Activated T-helper 2 cell treated with anti-CD3 and anti-CD28 coated beads, Interferon-gamma antibody, Interleukin-2, Interleukin-4, amounts not matched to agents 10 μg/mL and 5 μg/mL and 100 μg/mL, durations not matched to agents 14 hours and 24 hours and 36 hours (primary cell): ENCODE measurements around the gene TBX10. TPM values are rescaled to one million over a fixed set of nuclear protein-coding genes. Genes with fewer than 3 reads are reported as not detected.
A peak's percentile ranks its signal among the peaks of the same experiment; 100 is the strongest.
"Not testable (repeated sequence)": the region's sequence is repeated elsewhere in the genome, so short reads cannot be mapped to it uniquely, and the experiment has no call there.

Source experiments
- DNase-seq: peaks from one replicate; pipeline ENCODE4 v3.0.0; 2021; ENCODE audit warnings: low spot score
- H3K27ac Mint-ChIP-seq: one replicate; pipeline ENCODE4 v1.8.0; 2021; ENCODE audit warnings: mixed read lengths
- H3K27me3 Mint-ChIP-seq: one replicate; pipeline ENCODE4 v1.8.0; 2021; ENCODE audit warnings: low read depth, mixed read lengths
- H3K36me3 Mint-ChIP-seq: one replicate; pipeline ENCODE4 v1.8.0; 2021; ENCODE audit warnings: low read depth, mixed read lengths
- H3K4me1 Mint-ChIP-seq: one replicate; pipeline ENCODE4 v1.8.0; 2021; ENCODE audit warnings: low read depth, mixed read lengths
- H3K4me3 Mint-ChIP-seq: one replicate; pipeline ENCODE4 v1.8.0; 2021; ENCODE audit warnings: low read depth, mild to moderate bottlenecking, moderate library complexity, mixed read lengths
- H3K9me3 Mint-ChIP-seq: one replicate; pipeline ENCODE4 v1.8.0; 2021; ENCODE audit warnings: mixed read lengths
- intact Hi-C: fragments of 100-400 bp; cut with micrococcal nuclease; formaldehyde crosslinking; loops from one replicate; pipeline ENCODE4 v1.15.1; 2023
- total RNA-seq: library from RNA; stranded (reverse); gene quantifications from 2 replicates; pipeline ENCODE4 v1.2.3, GENCODE V29; 2022

TBX10 gene
- total RNA-seq, 1 donor from 2014 or later, result not detected

DNA sequence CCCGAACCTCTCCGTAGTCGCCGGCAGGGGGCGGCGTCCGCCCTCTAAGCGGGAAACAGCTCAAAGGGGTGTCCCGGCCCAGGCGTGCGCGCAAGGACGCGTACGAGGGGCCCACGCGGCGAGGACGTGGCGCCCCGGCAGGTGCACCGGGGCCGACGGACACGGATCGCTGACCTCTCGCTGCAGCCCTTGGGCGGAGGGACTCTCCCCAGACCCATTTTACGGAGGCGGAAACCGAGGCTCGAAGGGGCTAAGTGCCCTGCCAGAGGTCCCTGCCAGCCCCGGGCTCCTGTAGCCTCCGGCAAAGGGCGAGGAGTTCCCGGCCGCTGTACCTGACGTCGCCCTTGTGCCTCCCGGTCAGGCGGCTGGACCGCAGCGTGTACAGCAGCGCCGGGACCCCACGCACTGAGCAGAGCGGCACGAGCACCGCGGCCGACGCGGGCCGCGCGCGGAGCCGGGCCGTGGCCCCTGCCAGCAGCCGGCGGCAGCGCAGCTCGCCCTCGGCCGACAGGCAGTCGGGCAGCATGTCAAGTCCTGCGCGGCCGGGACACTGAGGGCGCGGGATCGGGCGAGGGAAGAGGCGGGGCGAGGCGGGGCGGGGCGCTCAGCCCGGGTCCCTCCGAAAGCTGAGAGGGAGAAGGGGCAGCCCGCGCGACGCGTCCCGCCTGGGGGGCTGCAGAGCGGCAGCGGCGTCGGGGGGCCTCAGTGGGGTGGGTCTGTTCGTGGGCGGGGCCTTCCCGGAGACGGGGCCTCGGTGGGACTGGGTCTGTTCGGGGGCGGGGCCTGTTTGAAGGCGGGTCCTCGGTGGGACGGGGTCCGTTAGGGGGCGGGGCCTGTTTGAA is 10.0 kb downstream of the TBX10 start, which contains the start of gene NUDT8:
NUDT8 (minus strand) TSS at position 552 of the 842 bp plus-strand sequence; CDS start at position 526, 26 bp downstream.
- intact Hi-C loops, result loop anchor here (1.0 to 5.0 kb wide), 4 partner anchors 15 to 175 kb away; partner anchors contain the start of genes CDK2AP2, NDUFV1 and PITPNM1
- Mint-ChIP-seq H3K27ac (peak within 1 kb of the TSS; percentile 93), H3K9me3 (no peaks in the 10 kb centered on the region), H3K4me1 (peaks cover 9% of the 10 kb centered on the region), H3K36me3 (no peaks in the 10 kb centered on the region), H3K4me3 (peak within 1 kb of the TSS; percentile 85), H3K27me3 (no peaks in the 10 kb centered on the region)
- peak; percentile 85 for DNase-seq

DNA sequence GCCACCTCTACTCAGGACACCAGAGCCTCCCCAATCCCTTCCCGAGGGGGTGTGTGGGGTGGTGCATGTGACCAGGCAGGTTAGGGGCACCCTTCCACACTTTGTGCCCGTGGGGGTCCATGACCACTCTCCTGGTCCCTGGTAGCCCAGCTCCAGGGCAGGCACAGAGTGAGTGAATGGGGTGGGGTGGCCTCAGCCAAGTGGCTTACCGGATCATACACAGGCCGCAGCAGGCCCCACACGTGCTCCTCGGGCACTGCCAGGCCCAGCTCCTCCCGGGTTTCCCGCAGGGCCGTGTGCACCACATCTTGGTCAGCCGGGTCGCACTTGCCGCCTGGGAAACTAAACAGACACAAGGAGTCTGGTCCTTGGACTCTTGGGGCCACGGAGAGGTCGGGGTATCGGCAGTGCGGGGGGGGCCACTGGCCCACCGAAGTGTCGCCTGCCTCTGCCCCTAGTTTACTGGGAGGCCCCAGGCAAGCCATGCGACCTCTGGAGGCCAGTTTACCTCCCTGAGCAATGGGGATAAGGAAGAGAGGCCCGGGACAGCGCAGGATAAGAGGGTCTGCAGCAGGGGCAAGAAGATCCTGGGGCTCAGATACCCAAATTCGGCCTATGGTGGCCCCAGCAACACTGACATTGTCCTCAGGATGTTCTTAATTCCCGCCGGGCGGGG is 10.7 kb downstream of the TBX10 start:
- Mint-ChIP-seq H3K4me1 (peaks cover 9% of the 10 kb centered on the region), H3K27me3 (no peaks in the 10 kb centered on the region), H3K4me3 (peak overlapping the region; percentile 69), H3K9me3 (no peaks in the 10 kb centered on the region), H3K27ac (peak overlapping the region; percentile 33), H3K36me3 (no peaks in the 10 kb centered on the region)
- no peak for DNase-seq
- intact Hi-C loops, result loop anchor here (1.0 to 2.0 kb wide), 2 partner anchors 15 to 22 kb away; partner anchors contain the start of gene NDUFV1

DNA sequence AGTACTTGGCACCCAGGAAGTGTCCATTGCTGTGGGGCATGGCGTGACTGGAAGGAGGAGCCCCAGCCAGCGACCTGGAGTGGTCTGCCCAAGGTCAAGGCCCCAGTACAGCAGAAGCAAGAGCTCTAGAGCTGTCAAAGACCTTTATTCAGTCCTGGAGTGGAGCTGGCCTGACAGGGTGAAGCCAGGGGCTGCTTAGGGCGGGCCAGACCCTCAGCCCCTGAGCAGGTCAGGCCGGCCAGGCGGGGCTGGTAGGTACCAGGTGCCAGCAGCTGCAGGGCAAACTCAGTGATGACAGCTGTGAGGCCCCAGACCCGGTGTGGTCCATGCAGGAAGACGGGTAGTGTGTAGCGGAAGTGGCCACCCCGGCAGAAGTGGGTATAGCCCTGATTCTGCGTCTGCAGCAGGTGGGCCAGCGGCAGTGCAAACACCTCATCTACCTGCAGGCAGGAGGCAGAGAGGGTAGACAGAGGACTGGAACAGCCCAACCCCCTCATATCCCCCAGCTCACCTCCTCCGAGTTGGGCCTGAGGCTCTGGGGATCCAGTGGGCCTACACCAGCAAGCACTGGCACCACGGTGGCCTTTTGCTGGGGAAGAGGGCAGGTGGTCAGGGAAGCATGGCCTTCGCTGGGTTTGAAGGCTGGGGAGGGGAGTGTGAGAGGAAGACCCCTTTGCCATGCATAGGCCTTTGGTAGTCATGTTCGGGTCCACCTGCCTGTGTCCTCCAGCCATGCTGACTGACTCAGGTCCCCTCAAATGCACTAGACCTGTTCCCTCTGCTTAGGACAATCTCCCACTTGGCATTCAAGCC is 11.5 kb downstream of the TBX10 start:
- H3K27me3 Mint-ChIP-seq, result no peaks in the 10 kb centered on the region
- H3K9me3 Mint-ChIP-seq, result no peaks in the 10 kb centered on the region
- DNase-seq, result no peak
- peak overlapping the region; percentile 37 for H3K4me3 Mint-ChIP-seq
- intact Hi-C loops, result loop anchor here (2.0 kb wide), 1 partner anchor 21 kb away; the partner anchor contains the start of gene NDUFV1
- peaks cover 9% of the 10 kb centered on the region for H3K4me1 Mint-ChIP-seq
- H3K36me3 Mint-ChIP-seq, result no peaks in the 10 kb centered on the region
- no peak overlapping the region for H3K27ac Mint-ChIP-seq

DNA sequence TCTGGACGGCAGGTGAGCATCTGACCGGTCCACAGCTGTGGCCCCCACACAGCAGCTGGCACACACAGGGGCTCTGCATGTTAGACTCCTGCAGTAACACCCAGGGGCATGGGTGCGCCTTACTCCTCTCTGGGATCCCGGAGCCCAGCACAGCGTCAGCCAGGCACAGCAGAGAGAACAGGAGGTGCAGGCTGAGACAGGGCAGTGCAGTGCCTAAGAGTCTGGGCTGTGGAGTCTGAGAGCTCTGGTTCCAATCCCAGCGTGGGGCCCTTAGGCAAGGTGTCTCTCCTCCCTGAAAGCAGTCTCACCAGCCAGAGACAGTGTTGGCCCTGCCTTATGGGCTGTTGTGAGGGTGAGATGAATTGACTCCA is 12.1 kb downstream of the TBX10 start:
- peaks cover 9% of the 10 kb centered on the region for H3K4me1 Mint-ChIP-seq
- intact Hi-C loops, result no loop called here
- no peak for DNase-seq
- no peak overlapping the region for H3K27ac Mint-ChIP-seq
- H3K36me3 Mint-ChIP-seq, result no peaks in the 10 kb centered on the region
- H3K27me3 Mint-ChIP-seq, result no peaks in the 10 kb centered on the region
- peak overlapping the region; percentile 37 for H3K4me3 Mint-ChIP-seq
- H3K9me3 Mint-ChIP-seq, result no peaks in the 10 kb centered on the region

- Mint-ChIP-seq H3K4me3 (no peak overlapping the region), H3K27me3 (no peaks in the 10 kb centered on the region), H3K4me1 (peaks cover 9% of the 10 kb centered on the region), H3K27ac (no peak overlapping the region), H3K9me3 (no peaks in the 10 kb centered on the region), H3K36me3 (no peaks in the 10 kb centered on the region)
- intact Hi-C loops, result no loop called here
- no peak for DNase-seq
These were observed 12.6 kb downstream of the TBX10 start for GRCh38 chr11:67626970-67627369.

DNA sequence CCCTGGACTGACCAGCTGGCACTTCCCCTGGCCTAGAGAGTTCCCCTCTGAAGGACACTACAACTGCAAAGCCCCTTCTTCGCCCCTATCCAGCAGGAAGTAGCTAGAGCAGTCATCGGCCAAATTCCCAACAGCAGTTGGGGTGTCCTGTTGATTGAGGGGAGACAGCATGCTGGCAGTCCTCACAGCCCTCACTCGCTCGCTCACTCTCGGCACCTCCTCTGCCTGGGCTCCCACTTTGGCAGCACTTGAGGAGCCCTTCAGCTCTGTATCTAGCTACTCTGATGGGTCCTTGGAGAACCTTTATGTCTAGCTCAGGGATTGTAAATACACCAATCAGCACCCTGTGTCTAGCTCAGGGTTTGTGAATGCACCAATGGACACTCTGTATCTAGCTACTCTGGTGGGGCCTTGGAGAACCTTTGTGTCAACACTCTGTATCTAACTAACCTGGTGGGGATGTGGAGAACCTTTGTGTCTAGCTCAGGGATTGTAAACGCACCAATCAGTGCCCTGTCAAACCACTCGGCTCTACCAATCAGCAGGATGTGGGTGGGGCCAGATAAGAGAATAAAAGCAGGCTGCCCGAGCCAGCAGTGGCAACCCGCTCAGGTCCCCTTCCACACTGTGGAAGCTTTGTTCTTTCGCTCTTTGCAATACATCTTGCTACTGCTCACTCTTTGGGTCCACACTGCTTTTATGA is 13.3 kb downstream of the TBX10 start:
- H3K36me3 Mint-ChIP-seq, DNase-seq, H3K27ac Mint-ChIP-seq, intact Hi-C loops, H3K4me3 Mint-ChIP-seq, H3K4me1 Mint-ChIP-seq, H3K27me3 Mint-ChIP-seq, H3K9me3 Mint-ChIP-seq: not testable (repeated sequence)

DNA sequence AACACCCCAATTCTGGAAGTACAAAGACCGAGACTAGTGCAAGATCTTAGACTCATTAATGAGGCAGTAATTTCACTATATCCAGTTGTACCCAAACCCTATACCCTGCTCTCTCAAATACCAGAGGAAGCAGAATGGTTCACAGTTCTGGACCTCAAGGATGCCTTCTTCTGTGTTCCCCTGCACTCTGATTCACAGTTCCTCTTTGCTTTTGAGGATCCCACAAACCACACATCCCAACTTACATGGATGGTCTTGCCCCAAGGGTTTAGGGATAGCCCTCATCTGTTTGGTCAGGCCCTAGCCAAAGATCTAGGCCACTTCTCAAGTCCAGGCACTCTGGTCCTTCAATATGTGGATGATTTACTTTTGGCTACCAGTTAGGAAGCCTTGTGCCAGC is 15.8 kb downstream of the TBX10 start:
- H3K9me3 Mint-ChIP-seq, DNase-seq, intact Hi-C loops, H3K4me1 Mint-ChIP-seq, H3K4me3 Mint-ChIP-seq, H3K27me3 Mint-ChIP-seq, H3K27ac Mint-ChIP-seq, H3K36me3 Mint-ChIP-seq: not testable (repeated sequence)

- H3K27ac Mint-ChIP-seq, H3K9me3 Mint-ChIP-seq, DNase-seq, H3K4me3 Mint-ChIP-seq, H3K36me3 Mint-ChIP-seq, H3K4me1 Mint-ChIP-seq, intact Hi-C loops, H3K27me3 Mint-ChIP-seq: not testable (repeated sequence)
These were observed 16.7 kb downstream of the TBX10 start for GRCh38 chr11:67622905-67623304.

DNA sequence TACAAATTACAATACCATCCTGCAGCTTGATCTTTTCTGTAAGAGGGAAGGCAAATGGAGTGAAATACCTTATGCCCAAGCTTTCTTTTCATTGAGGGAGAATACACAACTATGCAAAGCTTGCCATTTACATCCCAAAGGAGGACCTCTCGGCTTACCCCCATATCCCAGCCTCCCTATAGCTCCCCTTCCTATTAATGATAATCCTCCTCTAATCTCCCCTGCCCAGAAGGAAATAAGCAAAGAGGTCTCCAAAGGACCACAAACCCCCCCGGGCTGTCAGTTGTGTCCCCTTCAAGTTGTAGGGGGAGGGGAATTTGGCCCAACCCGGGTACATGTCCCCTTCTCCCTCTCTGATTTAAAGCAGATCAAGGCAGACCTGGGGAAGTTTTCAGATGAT is 17.6 kb downstream of the TBX10 start:
- H3K27ac Mint-ChIP-seq, H3K27me3 Mint-ChIP-seq, H3K9me3 Mint-ChIP-seq, H3K36me3 Mint-ChIP-seq, H3K4me1 Mint-ChIP-seq, H3K4me3 Mint-ChIP-seq, DNase-seq, intact Hi-C loops: not testable (repeated sequence)

- H3K36me3 Mint-ChIP-seq, H3K27me3 Mint-ChIP-seq, H3K9me3 Mint-ChIP-seq, DNase-seq, H3K27ac Mint-ChIP-seq, intact Hi-C loops, H3K4me3 Mint-ChIP-seq, H3K4me1 Mint-ChIP-seq: not testable (repeated sequence)
These were observed 18.9 kb downstream of the TBX10 start for GRCh38 chr11:67620621-67621020.

DNA sequence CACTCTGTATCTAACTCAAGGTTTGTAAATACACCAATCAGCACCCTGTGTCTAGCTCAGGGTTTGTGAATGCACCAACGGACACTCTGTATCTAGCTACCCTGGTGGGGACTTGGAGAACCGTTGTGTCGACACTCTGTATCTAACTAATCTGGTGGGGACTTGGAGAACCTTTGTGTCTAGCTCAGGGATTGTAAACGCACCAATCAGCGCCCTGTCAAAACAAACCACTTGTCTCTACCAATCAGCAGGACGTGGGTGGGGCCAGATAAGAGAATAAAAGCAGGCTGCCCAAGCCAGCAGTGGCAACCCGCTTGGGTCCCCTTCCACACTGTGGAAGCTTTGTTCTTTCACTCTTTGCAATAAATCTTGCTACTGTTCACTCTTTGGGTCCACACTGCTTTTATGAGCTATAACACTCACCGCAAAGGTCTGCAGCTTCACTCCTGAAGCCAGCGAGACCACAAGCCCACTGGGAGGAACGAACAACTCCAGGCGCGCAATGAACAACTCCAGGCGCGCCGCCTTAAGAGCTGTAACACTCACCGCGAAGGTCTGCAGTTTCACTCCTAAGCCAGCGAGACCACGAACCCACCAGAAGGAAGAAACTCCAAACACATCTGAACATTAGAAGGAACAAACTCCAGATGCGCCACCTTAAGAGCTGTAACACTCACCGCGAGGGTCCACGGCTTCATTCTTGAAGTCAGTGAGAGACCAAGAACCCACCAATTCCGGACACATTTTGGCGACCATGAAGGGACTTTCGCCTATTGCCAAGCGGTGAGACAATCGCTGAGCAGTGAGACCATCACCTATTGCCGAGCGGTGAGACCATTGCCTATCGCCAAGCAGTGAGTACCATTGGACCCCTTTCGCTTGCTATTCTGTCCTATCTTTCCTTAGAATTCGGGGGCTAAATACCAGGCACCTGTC is 19.6 kb downstream of the TBX10 start:
- intact Hi-C loops, result loop anchor here (10.0 kb wide), 1 partner anchor 135 kb away; the partner anchor contains the start of gene AIP
- H3K36me3 Mint-ChIP-seq, H3K4me1 Mint-ChIP-seq, H3K27me3 Mint-ChIP-seq, H3K4me3 Mint-ChIP-seq, DNase-seq, H3K9me3 Mint-ChIP-seq, H3K27ac Mint-ChIP-seq: not testable (repeated sequence)
